Smooth muscle cell of the brain vasculature (primary cell): ENCODE measurements around the gene TEF.
A peak's percentile ranks its signal among the peaks of the same experiment; 100 is the strongest.
"Not testable (repeated sequence)": the region's sequence is repeated elsewhere in the genome, so short reads cannot be mapped to it uniquely, and the experiment has no call there.

ENCODE experiments used
- DNase-seq: peaks from one replicate; pipeline ENCODE4 v3.0.0-alpha.2; 2012; ENCODE audit warnings: low read depth, low spot score

The TEF gene

GRCh38 chr22:41380993-41381328 is 781 bp upstream of the TEF start:
- DNase-seq: no peak

- DNase-seq: no peak
These were observed 396 bp downstream of the TEF start for GRCh38 chr22:41382098-41382578.

DNA sequence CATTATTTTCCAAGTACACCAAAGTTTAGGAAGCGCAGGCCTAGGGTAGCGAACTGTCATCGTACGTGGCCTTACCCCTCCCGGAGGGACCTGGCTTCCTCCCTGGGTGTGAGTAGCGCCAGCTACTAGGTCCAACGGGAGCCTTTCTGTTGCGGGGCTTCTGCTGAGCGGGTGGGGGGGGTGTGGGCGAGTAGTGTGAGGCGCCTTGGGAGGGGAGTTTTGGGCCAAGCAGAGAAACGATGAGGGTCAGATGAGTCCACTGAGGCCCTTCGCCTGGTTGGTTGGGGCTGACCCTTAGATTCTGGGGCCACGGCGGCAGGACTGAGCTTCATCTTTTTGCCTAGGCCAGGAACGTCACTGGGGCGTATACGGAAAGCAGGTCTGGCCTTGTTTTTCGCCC is 868 bp downstream of the TEF start:
- no peak for DNase-seq

- no peak for DNase-seq
These were observed 1.3 kb downstream of the TEF start for GRCh38 chr22:41383085-41383484.

DNA sequence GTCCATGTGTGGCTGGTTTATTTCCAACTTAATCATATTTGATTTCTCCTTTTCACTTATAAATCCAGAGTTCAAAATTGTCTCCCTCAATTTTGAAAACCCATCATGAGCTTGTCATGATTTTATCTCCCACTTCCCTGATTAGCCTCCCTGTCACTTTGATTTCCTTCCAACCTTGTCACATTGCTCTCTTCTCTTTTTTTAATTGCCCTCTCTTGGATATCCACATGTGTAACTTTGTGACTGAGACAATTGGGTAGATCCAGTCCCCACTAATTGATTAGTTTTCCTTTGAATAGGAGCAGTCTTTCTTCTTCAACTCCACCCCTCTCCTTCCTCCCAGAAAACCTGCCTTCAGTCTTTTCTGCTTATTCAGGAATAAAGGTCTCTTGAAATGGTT is 2.4 kb downstream of the TEF start:
- no peak for DNase-seq

DNA sequence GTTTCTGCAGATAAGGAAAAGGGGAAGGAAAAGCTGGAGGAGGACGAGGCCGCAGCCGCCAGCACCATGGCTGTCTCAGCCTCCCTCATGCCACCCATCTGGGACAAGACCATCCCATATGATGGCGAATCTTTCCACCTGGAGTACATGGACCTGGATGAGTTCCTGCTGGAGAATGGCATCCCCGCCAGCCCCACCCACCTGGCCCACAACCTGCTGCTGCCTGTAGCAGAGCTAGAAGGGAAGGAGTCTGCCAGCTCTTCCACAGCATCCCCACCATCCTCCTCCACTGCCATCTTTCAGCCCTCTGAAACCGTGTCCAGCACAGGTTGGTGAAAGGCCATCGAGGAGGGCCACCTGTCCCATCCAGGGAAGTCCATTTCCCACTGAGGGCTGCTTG is 5.6 kb downstream of the TEF start:
- DNase-seq: no peak

- no peak for DNase-seq
These were observed 12.2 kb downstream of the TEF start for GRCh38 chr22:41394012-41394356.

GRCh38 chr22:41395531-41396240 is 13.9 kb downstream of the TEF start:
- no peak for DNase-seq

DNA sequence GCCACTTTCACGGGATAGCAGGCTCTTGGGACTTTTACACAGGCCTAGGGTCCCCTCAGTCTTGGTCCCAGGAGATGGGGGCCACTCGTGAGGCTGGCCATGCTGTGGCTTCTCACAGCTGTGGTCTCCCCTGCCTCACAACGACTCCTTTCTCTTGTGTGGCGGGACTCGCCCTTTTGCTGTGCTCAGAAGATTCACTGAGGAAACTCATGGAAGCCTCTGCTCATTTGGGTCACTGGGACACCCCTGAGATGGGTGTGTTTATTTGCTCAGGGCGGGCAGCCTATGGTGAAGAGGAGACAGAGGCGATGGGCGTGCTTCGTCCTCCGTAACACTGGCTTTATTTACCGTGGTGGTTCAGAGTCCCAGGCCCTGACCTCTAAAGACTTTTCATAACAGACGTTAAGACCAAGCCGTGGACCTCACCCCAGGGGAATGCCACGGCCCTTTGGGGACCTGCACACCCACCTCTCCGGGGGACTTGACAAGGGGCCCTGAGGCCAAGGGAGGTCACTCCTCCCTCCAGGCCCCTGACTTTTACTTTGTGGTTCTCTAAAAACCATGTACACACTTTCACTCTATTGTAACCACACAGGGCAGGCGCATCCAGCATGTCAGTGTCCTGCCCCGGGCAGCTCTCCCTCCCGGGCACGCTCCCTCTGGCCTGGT is 15.5 kb downstream of the TEF start:
- DNase-seq: no peak

- no peak for DNase-seq
These were observed 17.2 kb downstream of the TEF start for GRCh38 chr22:41398921-41399320.

DNA sequence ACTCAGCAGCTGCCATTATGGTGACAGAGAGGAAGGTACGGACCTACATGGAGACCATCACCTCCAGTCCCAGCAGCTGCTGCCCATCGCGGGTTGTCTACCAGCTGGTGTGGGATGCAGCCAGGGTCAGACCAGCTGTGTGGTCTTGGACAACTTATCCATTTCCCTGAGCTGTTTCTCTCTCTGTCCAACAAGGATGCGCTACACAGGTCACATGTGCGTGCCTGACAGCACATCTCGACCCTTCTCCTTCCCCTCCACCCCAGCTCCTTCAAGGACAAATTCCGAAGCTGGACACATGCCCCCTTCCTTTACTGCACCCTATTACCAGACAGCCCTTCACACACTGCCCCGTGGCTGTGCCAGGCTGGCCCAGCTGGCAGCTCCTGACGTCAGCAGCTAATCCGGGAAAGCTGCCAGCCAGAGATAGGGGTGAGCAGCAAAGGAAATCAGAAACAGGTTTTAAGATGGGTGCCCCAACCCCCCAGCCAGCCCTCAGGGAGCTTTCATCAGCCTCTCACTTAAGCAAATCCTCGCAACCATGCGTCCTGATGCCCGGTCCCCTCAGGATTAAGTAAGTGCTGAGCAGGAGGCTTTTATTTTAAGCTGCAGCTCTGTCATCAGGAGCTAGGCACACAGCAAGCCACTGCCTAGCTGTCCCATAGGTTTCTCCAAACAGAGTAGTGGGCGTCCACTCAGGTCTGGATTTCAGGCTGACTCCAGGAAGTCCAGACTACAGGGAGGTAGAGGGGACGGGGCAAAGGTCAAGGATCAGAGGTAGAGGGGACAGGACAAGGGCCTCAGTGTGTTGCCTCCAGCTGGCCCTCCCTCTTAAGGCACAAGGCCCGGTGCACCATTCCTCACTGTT is 20.3 kb downstream of the TEF start:
- no peak for DNase-seq

DNA sequence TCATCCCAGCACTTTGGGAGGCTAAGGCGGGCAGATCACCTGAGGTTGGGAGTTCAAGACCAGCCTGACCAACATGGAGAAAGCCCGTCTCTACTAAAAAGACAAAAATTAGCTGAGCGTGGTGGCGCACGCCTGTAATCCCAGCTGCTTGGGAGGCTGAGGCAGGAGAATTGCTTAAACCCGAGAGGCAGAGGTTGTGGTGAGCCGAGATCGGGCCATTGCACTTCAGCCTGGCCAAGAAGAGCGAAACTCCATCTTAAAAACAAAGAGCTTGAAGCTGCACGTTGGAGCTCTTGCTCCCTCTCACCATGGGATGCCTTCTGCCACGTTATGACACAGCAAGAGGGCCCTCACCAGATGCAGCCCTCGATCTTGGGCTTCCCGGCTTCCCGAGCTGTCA is 21.1 kb downstream of the TEF start:
- not testable (repeated sequence) for DNase-seq

- peak; percentile 59 for DNase-seq
These were observed 22.0 kb downstream of the TEF start for GRCh38 chr22:41403532-41404318.

DNA sequence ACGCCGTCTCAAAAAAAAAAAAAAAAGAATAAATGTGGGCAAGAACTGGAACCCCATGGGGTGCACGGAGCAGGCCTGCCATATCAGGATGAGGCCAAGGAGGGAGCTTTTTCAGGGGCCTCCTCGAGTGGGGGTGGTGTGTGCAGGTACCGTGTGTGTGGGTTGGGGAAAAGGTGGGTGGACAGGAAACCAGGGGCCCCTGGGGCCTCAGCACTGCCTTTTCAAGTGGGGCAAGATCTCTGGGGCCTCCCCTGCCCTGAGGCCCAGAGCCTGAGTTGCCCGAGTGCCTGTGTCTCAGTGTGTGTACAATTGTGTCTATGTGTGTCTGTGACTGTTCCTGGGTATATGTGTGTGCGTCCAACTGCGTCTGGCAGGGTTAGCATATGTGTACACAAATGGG is 23.8 kb downstream of the TEF start:
- no peak for DNase-seq

- DNase-seq: no peak
These were observed 24.7 kb downstream of the TEF start for GRCh38 chr22:41406410-41406809.

- DNase-seq: no peak
These were observed 25.7 kb downstream of the TEF start for GRCh38 chr22:41407433-41407832.

GRCh38 chr22:41408665-41409064 is 26.9 kb downstream of the TEF start:
- no peak for DNase-seq

GRCh38 chr22:41410311-41410751 is 28.6 kb downstream of the TEF start:
- no peak for DNase-seq

- DNase-seq: no peak
These were observed 29.5 kb downstream of the TEF start for GRCh38 chr22:41411021-41411851.

DNA sequence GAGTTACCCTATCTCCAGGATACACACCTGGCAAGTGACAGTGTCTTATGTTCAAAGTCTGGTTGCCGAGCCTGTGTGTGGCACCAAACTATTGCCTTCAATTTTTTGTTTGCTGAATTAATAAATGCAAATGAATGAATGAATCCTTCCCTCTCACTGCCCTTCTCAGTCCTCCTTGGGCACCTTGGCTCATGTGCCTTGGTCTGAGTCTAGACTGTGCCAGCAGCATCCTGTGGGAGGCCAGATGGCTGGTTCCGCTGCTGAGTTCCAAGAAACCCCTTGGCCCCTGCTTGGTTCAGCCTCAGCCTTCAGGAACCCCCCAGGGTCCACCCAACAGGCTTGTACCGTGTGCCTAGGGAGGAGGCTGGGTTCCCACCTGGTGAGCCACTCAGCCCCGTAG is 33.8 kb downstream of the TEF start:
- DNase-seq: no peak
